MG63 (cell line): ENCODE data around the gene HNRNPUL1. TPM values are rescaled to one million over a fixed set of nuclear protein-coding genes. Genes with fewer than 3 reads are reported as not detected.
"Not testable (repeated sequence)": the region's sequence is repeated elsewhere in the genome, so short reads cannot be mapped to it uniquely, and the experiment has no call there.

Source experiments
- DNase-seq: peaks from one replicate; pipeline ENCODE4 v3.0.0-alpha.2; 2020
- H3K27me3 ChIP-seq: fragments of 250-450 bp; sonication (Bioruptor Pico); 2 replicates; pipeline ENCODE4 v1.5.1; 2020; ENCODE audit warnings: mild to moderate bottlenecking, moderate library complexity
- H3K36me3 ChIP-seq: fragments of 250-450 bp; sonication (Bioruptor Pico); 2 replicates; pipeline ENCODE4 v1.5.1; 2020; ENCODE audit warnings: mild to moderate bottlenecking, moderate library complexity
- H3K4me3 ChIP-seq: fragments of 250-450 bp; sonication (Bioruptor Pico); 2 replicates; pipeline ENCODE4 v1.5.1; 2020; ENCODE audit warnings: mild to moderate bottlenecking, moderate library complexity
- H3K9me3 ChIP-seq: fragments of 250-450 bp; sonication (Bioruptor Pico); 2 replicates; pipeline ENCODE4 v1.5.1; 2020; ENCODE audit warnings: mild to moderate bottlenecking, moderate library complexity
- total RNA-seq: library from RNA; depleted of rRNA; stranded (reverse); fragments of >200 nt; shearing (Covaris generic); gene quantifications from 2 replicates; pipeline ENCODE4 v1.2.3, GENCODE V29; 2014; ENCODE audit warnings: low replicate concordance

HNRNPUL1 gene
- total RNA-seq, 1 experiment from 2014 or later, result 151 TPM

DNA sequence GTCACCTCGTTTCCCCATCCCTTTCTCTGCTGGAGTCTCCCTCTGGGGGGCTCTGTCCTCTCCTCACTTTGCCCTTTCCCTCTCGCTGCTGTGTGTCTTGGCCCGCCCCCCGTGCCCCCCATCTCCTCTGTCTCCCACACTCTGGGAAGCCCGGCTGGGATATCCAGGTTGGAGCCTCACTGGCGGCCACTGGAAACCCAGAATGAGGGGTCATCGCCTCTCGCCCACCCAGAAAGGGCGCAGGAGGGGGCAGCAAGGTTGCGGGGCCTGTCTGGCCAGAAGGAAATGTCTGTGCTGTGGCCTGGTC is 61.4 kb downstream of the HNRNPUL1 start:
- DNase-seq, result no peak
- no peaks in the 10 kb centered on the region for H3K9me3 ChIP-seq
- H3K36me3 ChIP-seq, result peaks cover 79% of the 10 kb centered on the region
- peak overlapping the region; percentile 1; the same call in 1 of the 2 replicates for H3K4me3 ChIP-seq
- no peaks in the 10 kb centered on the region for H3K27me3 ChIP-seq

- DNase-seq, result peak; percentile 64
- Histone ChIP-seq H3K9me3 (no peaks in the 10 kb centered on the region), H3K36me3 (peaks cover 74% of the 10 kb centered on the region), H3K4me3 (peak overlapping the region; percentile 33), H3K27me3 (no peaks in the 10 kb centered on the region)
These were observed 62.0 kb downstream of the HNRNPUL1 start for GRCh38 chr19:41325947-41326706.

DNA sequence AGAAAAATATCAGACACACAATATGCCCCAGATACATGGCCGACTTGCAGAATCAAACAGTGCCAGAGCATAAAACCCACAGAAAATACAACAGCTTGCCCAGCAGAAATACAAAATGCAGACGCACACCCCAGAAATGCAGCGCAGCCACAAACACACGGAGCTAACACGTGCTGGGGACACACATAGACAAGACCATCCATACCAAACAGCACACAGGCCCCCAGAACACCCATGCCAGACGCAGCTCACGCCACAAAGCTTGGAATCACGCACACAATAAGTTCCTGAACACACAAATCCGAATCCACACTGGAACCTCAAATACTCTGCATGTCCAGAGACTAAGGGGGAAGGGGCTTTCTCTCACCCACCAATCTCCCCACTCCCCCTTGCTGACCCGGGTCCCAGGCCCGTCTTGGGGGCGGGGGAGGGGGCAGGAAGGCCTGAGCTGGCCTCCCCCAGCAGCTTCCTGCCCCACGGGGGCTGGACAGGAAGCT is 63.0 kb downstream of the HNRNPUL1 start:
- Histone ChIP-seq H3K9me3 (no peaks in the 10 kb centered on the region), H3K36me3 (peaks cover 70% of the 10 kb centered on the region), H3K4me3 (peak overlapping the region; percentile 33), H3K27me3 (no peaks in the 10 kb centered on the region)
- no peak for DNase-seq

- peak overlapping the region; percentile 33 for H3K4me3 ChIP-seq
- H3K27me3 ChIP-seq, result no peaks in the 10 kb centered on the region
- H3K36me3 ChIP-seq, result peaks cover 70% of the 10 kb centered on the region
- H3K9me3 ChIP-seq, result no peaks in the 10 kb centered on the region
- DNase-seq, result peak; percentile 97
These were observed 63.5 kb downstream of the HNRNPUL1 start for GRCh38 chr19:41327576-41328156.

- Histone ChIP-seq H3K36me3 (peaks cover 66% of the 10 kb centered on the region), H3K9me3 (no peaks in the 10 kb centered on the region), H3K4me3 (no peak overlapping the region; the same call in 1 of the 2 replicates), H3K27me3 (no peaks in the 10 kb centered on the region)
- peak; percentile 36 for DNase-seq
These were observed 64.1 kb downstream of the HNRNPUL1 start for GRCh38 chr19:41328157-41328841.

DNA sequence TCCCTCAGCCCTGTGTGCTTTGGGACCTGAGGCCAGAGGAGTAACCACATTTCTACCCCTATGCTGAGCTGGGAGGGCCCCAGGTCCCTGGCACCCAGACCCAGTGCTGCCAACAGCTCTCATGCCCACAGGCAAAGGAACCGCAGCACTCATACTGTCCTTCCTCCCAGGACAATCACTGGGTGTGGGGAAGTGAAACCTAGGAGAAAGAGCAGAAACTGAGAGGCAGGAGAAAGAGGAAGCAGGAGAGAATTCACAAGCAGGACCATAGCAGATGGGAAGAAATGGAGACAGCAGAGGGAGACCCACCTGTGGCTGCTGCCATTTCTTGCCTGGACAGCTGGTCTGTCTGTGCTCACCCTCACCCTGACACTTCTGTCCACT is 64.7 kb downstream of the HNRNPUL1 start:
- Histone ChIP-seq H3K9me3 (no peaks in the 10 kb centered on the region), H3K27me3 (no peaks in the 10 kb centered on the region), H3K36me3 (peaks cover 67% of the 10 kb centered on the region), H3K4me3 (no peak overlapping the region)
- no peak for DNase-seq

- Histone ChIP-seq H3K27me3 (no peaks in the 10 kb centered on the region), H3K9me3 (no peaks in the 10 kb centered on the region), H3K36me3 (peaks cover 61% of the 10 kb centered on the region), H3K4me3 (no peak overlapping the region)
- DNase-seq, result no peak
These were observed 66.3 kb downstream of the HNRNPUL1 start for GRCh38 chr19:41330481-41330880.

DNA sequence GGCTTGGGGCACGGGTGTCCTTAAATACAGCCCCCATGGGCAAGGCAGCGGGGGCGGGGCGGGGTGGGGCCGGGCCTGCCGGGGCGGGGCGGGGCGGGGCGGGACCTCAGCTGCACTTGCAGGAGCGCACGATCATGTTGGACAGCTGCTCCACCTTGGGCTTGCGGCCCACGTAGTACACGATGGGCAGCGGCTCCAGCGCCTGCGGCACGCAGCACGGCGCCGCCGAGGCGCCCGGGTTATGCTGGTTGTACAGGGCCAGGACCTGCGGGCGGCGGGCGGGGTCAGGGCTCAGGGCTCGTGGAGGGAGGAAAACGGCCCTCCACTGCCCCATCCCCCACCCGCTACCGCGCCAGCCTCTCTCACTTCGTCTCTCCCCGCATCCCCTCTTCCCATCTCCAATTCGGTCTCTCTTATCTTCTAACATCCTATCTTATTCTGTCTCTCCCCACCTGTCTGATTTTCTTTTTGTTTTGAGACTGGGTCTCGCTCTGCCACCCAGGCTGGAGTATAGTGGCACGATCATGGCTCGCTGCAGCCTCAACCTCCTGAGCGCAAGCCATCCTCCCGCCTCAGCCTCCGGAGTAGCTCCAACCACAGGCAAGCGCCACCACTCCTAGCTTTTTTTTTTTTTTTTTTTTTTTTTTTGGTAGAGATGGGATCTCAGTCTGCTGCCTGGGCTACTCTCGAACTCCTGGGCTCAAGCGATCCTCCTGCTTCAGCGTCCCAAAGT is 66.9 kb downstream of the HNRNPUL1 start:
- Histone ChIP-seq H3K4me3 (no peak overlapping the region), H3K36me3 (peaks cover 58% of the 10 kb centered on the region), H3K9me3 (no peaks in the 10 kb centered on the region), H3K27me3 (no peaks in the 10 kb centered on the region)
- no peak for DNase-seq

GRCh38 chr19:41332000-41332399 is 67.8 kb downstream of the HNRNPUL1 start:
- no peaks in the 10 kb centered on the region for H3K27me3 ChIP-seq
- no peak overlapping the region for H3K4me3 ChIP-seq
- H3K36me3 ChIP-seq, result peaks cover 52% of the 10 kb centered on the region
- no peak for DNase-seq
- H3K9me3 ChIP-seq, result no peaks in the 10 kb centered on the region

- H3K9me3 ChIP-seq, result no peaks in the 10 kb centered on the region
- DNase-seq, result no peak
- H3K4me3 ChIP-seq, result no peak overlapping the region
- H3K36me3 ChIP-seq, result peaks cover 56% of the 10 kb centered on the region
- H3K27me3 ChIP-seq, result no peaks in the 10 kb centered on the region
These were observed 68.3 kb downstream of the HNRNPUL1 start for GRCh38 chr19:41332468-41332867.

GRCh38 chr19:41334793-41335192 is 70.6 kb downstream of the HNRNPUL1 start:
- DNase-seq, result no peak
- Histone ChIP-seq H3K4me3 (no peak overlapping the region), H3K9me3 (no peaks in the 10 kb centered on the region), H3K36me3 (peaks cover 59% of the 10 kb centered on the region), H3K27me3 (no peaks in the 10 kb centered on the region)

DNA sequence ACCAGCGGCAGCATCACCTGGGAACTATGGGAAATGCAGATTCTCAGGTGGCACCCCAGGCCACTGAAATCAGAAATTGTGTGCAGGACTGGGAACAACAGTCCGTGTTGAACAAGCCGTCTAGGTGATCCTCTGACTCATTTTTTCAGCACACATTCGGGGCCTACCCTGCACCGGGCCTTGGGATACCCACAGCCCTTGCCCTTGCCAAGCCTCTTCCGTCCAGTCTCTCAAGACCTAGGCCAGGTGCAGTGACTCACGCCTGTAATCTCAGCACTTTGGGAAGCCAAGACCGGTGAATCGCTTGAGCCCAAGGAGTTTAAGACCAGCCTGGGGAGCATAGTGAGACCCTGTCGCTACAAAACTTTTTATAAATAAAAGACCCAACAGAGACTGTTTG is 71.3 kb downstream of the HNRNPUL1 start:
- Histone ChIP-seq H3K36me3 (peaks cover 58% of the 10 kb centered on the region), H3K4me3 (no peak overlapping the region), H3K9me3 (no peaks in the 10 kb centered on the region), H3K27me3 (no peaks in the 10 kb centered on the region)
- no peak for DNase-seq

DNA sequence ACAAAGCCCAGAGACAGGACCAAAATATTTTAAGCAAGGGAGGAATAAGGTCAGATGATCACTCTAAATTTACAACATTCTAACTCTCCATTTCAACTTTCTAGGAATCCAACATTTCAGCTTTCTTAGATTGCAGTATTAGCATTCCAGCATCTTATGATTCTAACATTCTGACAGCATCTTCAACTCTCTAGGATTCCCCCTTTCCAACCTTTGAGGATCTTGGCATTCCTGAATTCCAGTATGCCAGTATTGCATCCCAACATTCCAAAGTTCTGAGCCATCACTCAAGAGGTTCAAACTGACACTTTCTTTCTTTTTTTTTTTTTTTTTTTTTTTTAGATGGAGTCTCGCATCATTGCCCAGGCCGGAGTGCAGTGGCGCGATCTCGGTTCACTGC is 75.8 kb downstream of the HNRNPUL1 start:
- Histone ChIP-seq H3K27me3 (no peaks in the 10 kb centered on the region), H3K9me3 (no peaks in the 10 kb centered on the region), H3K4me3 (no peak overlapping the region), H3K36me3 (peaks cover 74% of the 10 kb centered on the region)
- no peak for DNase-seq

DNA sequence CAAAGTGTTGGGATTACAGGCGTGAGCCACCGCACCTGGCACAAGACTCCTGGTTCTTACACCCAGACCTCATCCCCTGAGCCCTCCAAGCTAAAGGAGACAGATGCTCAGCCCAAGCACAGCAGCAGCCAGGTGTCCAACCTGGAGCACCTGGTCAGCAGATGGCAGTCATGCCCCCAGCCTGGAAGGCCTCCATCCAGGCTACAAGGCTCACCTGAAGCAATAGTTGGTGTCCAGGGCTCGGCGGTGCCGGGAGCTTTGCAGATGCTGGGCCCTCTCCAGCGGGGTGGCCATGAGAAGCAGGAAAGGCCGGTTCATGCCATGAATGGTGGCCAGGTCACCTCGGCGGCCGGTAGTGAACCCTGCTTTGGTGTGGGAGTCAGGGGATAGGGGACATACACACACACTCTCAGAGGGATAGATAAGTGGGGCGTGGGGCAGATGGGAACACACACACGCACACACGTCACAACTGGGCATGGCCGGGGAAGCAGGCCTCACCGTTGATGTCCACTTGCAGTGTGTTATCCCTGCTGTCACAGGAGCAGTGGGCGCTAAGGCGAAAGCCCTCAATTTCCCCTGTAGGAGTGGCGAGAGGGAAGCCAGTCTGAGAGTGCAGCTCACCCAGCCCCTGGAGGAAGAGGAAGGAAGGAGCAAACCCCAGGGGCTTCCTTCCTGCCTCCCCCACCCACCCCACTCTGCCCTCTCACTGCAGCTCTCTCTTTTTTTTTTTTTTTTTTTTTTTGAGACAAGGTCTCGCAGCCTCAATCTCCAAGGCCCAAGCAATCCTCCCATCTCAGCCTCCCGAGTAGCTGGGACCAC is 77.7 kb downstream of the HNRNPUL1 start:
- H3K27me3 ChIP-seq, result no peaks in the 10 kb centered on the region
- no peak overlapping the region for H3K4me3 ChIP-seq
- no peaks in the 10 kb centered on the region for H3K9me3 ChIP-seq
- no peak for DNase-seq
- H3K36me3 ChIP-seq, result peaks cover 89% of the 10 kb centered on the region

DNA sequence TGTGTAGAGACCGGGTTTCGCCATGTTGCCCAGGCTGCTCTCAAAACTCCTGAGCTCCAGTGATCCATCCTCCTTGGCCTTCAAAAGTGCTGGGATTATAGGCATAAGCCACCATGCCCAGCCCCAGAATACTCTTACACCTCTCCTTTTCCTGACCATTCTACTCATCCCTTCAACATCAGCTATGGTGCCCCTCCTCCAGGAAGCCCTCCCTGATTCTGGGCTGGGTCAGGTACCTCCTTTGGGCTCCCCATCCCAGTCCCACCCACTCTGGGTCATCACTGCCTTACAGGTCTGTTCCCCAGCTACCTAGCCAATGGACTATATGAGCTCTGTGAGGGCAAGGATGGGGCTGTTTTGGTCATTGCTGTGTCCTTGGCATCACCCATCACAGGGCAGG is 80.0 kb downstream of the HNRNPUL1 start:
- DNase-seq, result no peak
- H3K9me3 ChIP-seq, result no peaks in the 10 kb centered on the region
- no peak overlapping the region for H3K4me3 ChIP-seq
- H3K36me3 ChIP-seq, result peaks cover 89% of the 10 kb centered on the region
- no peaks in the 10 kb centered on the region for H3K27me3 ChIP-seq

DNA sequence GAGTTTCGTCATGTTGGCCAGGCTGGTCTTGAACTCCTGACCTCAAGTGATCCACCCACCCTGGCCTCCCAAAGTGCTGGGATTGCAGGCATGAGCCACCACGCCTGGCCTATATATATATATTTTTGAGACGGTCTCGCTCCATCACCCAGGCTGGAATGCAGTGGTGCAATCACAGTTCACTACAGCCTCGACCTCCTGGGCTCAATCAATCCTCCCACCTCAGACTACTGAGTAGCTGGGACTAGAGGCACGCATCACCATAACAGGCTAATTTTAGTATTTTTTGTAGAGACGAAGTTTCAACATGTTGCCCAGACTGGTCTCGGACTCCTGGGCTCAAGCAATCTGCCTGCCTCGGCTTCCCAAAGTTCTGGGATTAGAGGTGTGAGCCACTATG is 82.7 kb downstream of the HNRNPUL1 start:
- H3K36me3 ChIP-seq, result peaks cover 85% of the 10 kb centered on the region
- not testable (repeated sequence) for DNase-seq, H3K4me3 ChIP-seq, H3K9me3 ChIP-seq, H3K27me3 ChIP-seq
